ENCODE results near the gene H3-3A. TPM values are rescaled to one million over a fixed set of nuclear protein-coding genes. Genes with fewer than 3 reads are reported as not detected.

H3-3A gene
- total and polyA plus RNA-seq, 11 donors, result 241 to 471 (median 305) TPM

DNA sequence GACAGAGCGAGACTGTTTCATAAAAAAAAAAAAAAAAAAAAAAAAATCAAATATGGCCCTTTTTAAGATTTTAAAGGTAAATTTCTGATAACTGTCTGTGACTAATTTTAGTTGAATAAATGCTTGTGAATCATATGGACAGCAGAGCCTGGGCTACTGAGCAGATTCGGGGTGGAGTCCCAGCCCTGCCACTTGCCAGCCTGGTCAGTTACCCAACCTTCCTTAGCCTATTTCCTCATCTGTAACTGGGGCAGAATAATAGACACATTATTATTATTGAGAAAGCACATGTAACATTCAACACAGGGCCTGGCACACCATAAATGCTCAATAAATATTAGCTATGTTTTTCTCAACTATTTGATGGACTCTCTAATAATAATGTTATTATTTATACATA is 11.2 kb upstream of the H3-3A start:
- Histone ChIP-seq H3K27me3 (no peaks in the 10 kb centered on the region), H3K27ac (no peak overlapping the region), H3K9me3 (no peaks in the 10 kb centered on the region), H3K4me3 (no peak overlapping the region), H3K36me3 (peaks cover 0 to 19% (median 0%) of the 10 kb centered on the region in 9 donors), H3K4me1 (peaks cover 0 to 15% (median 0%) of the 10 kb centered on the region in 12 donors)
- intact Hi-C loops (cut with DNase I), result loop anchor here in 1 of 10 donors (5.0 kb wide), 1 partner anchor 39 kb away; no protein-coding TSS in a partner anchor
- TF ChIP-seq, protein P1, sequence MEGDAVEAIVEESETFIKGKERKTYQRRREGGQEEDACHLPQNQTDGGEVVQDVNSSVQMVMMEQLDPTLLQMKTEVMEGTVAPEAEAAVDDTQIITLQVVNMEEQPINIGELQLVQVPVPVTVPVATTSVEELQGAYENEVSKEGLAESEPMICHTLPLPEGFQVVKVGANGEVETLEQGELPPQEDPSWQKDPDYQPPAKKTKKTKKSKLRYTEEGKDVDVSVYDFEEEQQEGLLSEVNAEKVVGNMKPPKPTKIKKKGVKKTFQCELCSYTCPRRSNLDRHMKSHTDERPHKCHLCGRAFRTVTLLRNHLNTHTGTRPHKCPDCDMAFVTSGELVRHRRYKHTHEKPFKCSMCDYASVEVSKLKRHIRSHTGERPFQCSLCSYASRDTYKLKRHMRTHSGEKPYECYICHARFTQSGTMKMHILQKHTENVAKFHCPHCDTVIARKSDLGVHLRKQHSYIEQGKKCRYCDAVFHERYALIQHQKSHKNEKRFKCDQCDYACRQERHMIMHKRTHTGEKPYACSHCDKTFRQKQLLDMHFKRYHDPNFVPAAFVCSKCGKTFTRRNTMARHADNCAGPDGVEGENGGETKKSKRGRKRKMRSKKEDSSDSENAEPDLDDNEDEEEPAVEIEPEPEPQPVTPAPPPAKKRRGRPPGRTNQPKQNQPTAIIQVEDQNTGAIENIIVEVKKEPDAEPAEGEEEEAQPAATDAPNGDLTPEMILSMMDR (IDR thresholded peaks at IDR 0.05), result no peak
- TF ChIP-seq POLR2A (IDR thresholded peaks at IDR 0.05), result no peak
- WGBS, 4 donors, result 87 to 96% (median 94%) methylated on average over 2 of the region's 2 CpGs
- DNase-seq (no peak), ATAC-seq (no peak)

DNA sequence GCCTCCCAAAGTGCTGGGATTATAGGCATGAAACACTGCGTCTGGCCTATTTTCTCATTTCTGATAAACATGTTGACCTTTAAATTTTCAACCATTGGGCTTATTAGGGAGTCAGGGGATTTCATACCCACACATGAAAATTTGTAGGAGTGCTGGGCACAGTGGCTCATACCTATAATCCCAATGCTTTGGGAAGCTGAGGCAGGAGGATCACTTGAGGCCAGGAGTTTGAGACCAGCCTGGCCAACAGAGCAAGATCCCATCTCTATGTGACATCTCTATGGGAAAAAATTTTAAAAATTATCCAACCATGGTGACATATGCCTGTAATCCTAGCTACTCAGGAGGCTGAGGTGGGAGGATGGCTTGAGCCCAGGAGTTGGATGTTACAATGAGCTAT is 10.5 kb upstream of the H3-3A start:
- Histone ChIP-seq H3K9me3 (no peaks in the 10 kb centered on the region), H3K27ac (no peak overlapping the region), H3K36me3 (peaks cover 0 to 22% (median 0%) of the 10 kb centered on the region in 9 donors), H3K4me1 (peaks cover 0 to 12% (median 0%) of the 10 kb centered on the region in 12 donors), H3K27me3 (no peaks in the 10 kb centered on the region), H3K4me3 (no peak overlapping the region)
- ATAC-seq (no peak), DNase-seq (no peak)
- intact Hi-C loops (cut with DNase I), result loop anchor here in 2 of 10 donors (2.0 to 5.0 kb wide), 2 partner anchors 40 to 41 kb away; no protein-coding TSS in a partner anchor
- TF ChIP-seq POLR2A (IDR thresholded peaks at IDR 0.05), result no peak
- TF ChIP-seq, protein P1 (IDR thresholded peaks at IDR 0.05), result no peak
- 92 to 100% (median 97%) methylated on average over 1 of the region's 1 CpG for WGBS, 4 donors

DNA sequence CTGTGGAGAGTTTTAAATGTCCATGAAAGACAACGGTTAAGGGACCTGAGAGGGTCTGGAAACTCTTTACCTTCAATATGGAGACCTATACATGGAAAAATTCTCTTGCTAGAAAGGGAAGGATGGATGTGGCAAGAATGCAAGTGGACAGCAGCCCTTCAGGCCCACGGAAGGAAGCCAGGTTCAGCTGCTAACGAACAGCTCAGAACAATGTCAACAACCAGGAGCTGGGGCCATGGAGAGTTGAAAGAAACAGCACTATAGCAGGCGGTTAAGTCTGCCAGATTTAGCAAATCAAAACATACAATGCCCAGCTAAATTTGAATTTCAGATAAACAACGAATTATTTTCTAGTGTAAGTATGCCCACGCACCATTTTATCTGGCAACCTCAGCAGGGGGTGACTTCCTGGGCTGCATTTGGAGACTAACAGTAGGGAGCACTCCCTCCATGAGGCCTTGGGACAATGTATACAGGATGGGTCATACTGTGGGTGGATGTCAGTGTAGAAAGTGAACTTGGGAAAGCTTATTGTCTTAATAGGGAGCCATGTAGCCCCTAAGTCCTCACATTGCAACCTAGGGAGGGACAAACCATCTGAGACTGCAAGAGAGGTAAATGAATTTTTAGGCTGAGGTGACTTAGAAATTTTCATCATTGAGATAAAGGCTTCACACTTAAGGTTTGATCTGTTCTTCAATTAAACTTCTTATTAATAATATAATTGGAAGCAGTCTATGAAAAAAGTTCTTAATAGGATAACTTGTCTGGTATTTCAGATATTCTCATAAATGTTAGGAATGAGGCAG is 7.8 kb upstream of the H3-3A start:
- TF ChIP-seq, protein P1 (IDR thresholded peaks at IDR 0.05), result no peak
- no peak for TF ChIP-seq POLR2A (IDR thresholded peaks at IDR 0.05)
- H3K9me3 ChIP-seq, result no peaks in the 10 kb centered on the region
- intact Hi-C loops (cut with DNase I), result loop anchor here in 1 of 10 donors (5.0 kb wide), 1 partner anchor 42 kb away; no protein-coding TSS in a partner anchor
- H3K36me3 ChIP-seq, result peaks cover 0 to 34% (median 7%) of the 10 kb centered on the region in 9 donors
- DNase-seq (no peak), ATAC-seq (no peak)
- H3K4me1 ChIP-seq, result peaks cover 0 to 5% (median 0%) of the 10 kb centered on the region in 12 donors
- 59 to 69% (median 61%) methylated on average over 6 of the region's 6 CpGs for WGBS, 4 donors
- H3K4me3 ChIP-seq, result no peak overlapping the region
- H3K27me3 ChIP-seq, result no peaks in the 10 kb centered on the region
- no peak overlapping the region for H3K27ac ChIP-seq

DNA sequence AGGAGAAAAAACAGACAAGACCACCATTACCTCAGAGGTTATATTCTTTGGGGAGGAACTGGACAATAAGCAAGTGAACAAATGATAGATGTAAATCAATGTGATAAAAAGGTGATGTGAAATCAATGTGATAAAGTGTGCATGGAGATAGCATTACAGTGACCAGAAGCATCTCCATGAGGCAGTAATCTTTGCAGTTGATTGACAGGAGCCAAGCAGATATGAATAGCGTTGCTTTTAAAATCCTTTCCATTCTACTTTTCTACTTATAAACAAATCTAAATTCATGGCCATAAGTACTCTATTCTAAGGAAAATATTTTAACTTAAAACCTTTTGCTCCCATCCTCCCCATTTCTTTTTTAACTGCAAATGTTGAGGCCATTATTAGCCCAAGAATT is 2.8 kb upstream of the H3-3A start:
- Histone ChIP-seq H3K9me3 (no peaks in the 10 kb centered on the region), H3K36me3 (peaks cover 0 to 27% (median 7%) of the 10 kb centered on the region in 9 donors), H3K4me3 (no peak overlapping the region), H3K27me3 (no peaks in the 10 kb centered on the region), H3K27ac (no peak overlapping the region), H3K4me1 (peaks cover 3 to 19% (median 12%) of the 10 kb centered on the region in 12 donors)
- DNase-seq (no peak), ATAC-seq (no peak)
- no peak for TF ChIP-seq POLR2A (IDR thresholded peaks at IDR 0.05)
- WGBS, 4 donors, result 93 to 96% (median 94%) methylated on average over 1 of the region's 1 CpG
- intact Hi-C loops (cut with DNase I), result loop anchor here in 6 of 10 donors (2.0 to 10.0 kb wide), 4 partner anchors 57 to 138 kb away; partner anchors contain the start of gene ACBD3 (in 2 of the 6)
